Sigmoid colon (tissue), 7 donors: ENCODE data around the gene FREM1. TPM values are rescaled to one million over a fixed set of nuclear protein-coding genes. Genes with fewer than 3 reads are reported as not detected.

Source experiments
- DNase-seq: peaks from one replicate; pipeline ENCODE4 v3.0.0-alpha.2; 2019
- H3K27ac ChIP-seq, 4 donors: fragments of 200-600 bp; sonication (generic); one replicate each; pipeline ENCODE4 v1.5.1; 2016 to 2019; ENCODE audit warnings: mild to moderate bottlenecking in 1 of 4
- H3K27me3 ChIP-seq, 3 donors: fragments of 200-600 bp; sonication (generic); one replicate each; pipeline ENCODE4 v1.5.1; 2019; ENCODE audit warnings: mild to moderate bottlenecking in 1 of 3
- H3K36me3 ChIP-seq, 4 donors: fragments of 200-600 bp; sonication (generic); one replicate each; pipeline ENCODE4 v1.5.1; 2016 to 2019
- H3K4me1 ChIP-seq, 4 donors: fragments of 200-600 bp; sonication (generic); one replicate each; pipeline ENCODE4 v1.5.1; 2017 to 2019
- H3K4me3 ChIP-seq, 4 donors: fragments of 200-600 bp; sonication (generic); one replicate each; pipeline ENCODE4 v1.5.1; 2017 to 2019; ENCODE audit warnings: mild to moderate bottlenecking in 2 of 4, moderate library complexity in 1 of 4
- H3K9me3 ChIP-seq, 4 donors: fragments of 200-600 bp in 3 of 4; sonication (generic) in 3 of 4; one replicate each; pipeline versions ENCODE4 v1.5.1 to v1.6.1; 2013 to 2019
- CTCF ChIP-seq, 4 experiments: fragments of 450-650 bp in 3 of 4; fragments of 200-600 bp in 1 of 4; IDR thresholded peaks; one replicate each; pipeline ENCODE4 v1.5.1; 2016 to 2019; ENCODE audit warnings: antibody characterized with exemption in 4 of 4, mild to moderate bottlenecking in 3 of 4, moderate library complexity in 2 of 4
- EP300 ChIP-seq, 4 donors: sonication (generic); formaldehyde crosslinking; IDR thresholded peaks; one replicate each; pipeline ENCODE4 v1.6.1; 2017; ENCODE audit warnings: antibody characterized with exemption in 4 of 4
- POLR2A ChIP-seq, 2 donors: fragments of 450-650 bp; IDR thresholded peaks; one replicate each; pipeline ENCODE4 v1.6.1; 2016; ENCODE audit warnings: antibody characterized with exemption in 2 of 2, mild to moderate bottlenecking in 2 of 2, moderate library complexity in 2 of 2
- POLR2AphosphoS5 ChIP-seq, 4 donors: sonication (generic); formaldehyde crosslinking; IDR thresholded peaks; one replicate each; pipeline ENCODE4 v1.6.1; 2017; ENCODE audit warnings: antibody characterized with exemption in 4 of 4
- WGBS, 2 donors: extraction: QIAGEN DNeasy Blood & Tissue Kit; methylation state at CpG; one replicate each; pipeline ENCODE4 v1.1.7; 2013; 5-methylcytosine and 5-hydroxymethylcytosine counted together
- intact Hi-C: fragments of 100-400 bp; cut with DNase I; formaldehyde crosslinking; loops from one replicate; pipeline ENCODE4 v1.15.1; 2023
- polyA plus RNA-seq, 3 donors: library from polyadenylated mRNA; stranded (reverse); fragments of 200-250 nt; gene quantifications; one replicate each; pipeline ENCODE4 v1.2.3, GENCODE V29; 2013
- total RNA-seq, 4 donors: library from RNA; depleted of rRNA; stranded (reverse); fragments of >200 nt; gene quantifications; one replicate each; pipeline ENCODE4 v1.1.0, GENCODE V29; 2016
- donor health status: healthy with polysubstance abuse.
- donor health status: Bipolar disorder and iron deficiency.
- donor health status: healthy.

FREM1 gene
- total and polyA plus RNA-seq, 7 donors: 0.96 to 45.1 (median 11.4) TPM; not detected in 1

- peaks cover 0 to 3% (median 0%) of the 10 kb centered on the region in 4 donors for H3K36me3 ChIP-seq
- H3K9me3 ChIP-seq: no peaks in the 10 kb centered on the region
- no peaks in the 10 kb centered on the region for H3K4me1 ChIP-seq
- TF ChIP-seq EP300 (IDR thresholded peaks at IDR 0.05) (no peak), POLR2A (IDR thresholded peaks at IDR 0.05) (no peak), POLR2AphosphoS5 (IDR thresholded peaks at IDR 0.05) (no peak), CTCF (IDR thresholded peaks at IDR 0.05) (peak; percentile 26 to 83 (median 58))
- intact Hi-C loops: loop anchor here (5.0 to 10.0 kb wide), 2 partner anchors 151 to 366 kb away; no protein-coding TSS in a partner anchor
- DNase-seq: no peak
- H3K27ac ChIP-seq: no peak overlapping the region
- WGBS, 2 donors: 18 to 38% methylated on average over 8 of the region's 8 CpGs
- no peak overlapping the region for H3K4me3 ChIP-seq
- H3K27me3 ChIP-seq: no peaks in the 10 kb centered on the region
Observed at GRCh38 chr9:14768405-14769229, 141.6 kb downstream of the FREM1 start.

GRCh38 chr9:14766299-14766698, 143.9 kb downstream of the FREM1 start:
- Histone ChIP-seq H3K27me3 (no peaks in the 10 kb centered on the region), H3K36me3 (peaks cover 0 to 3% (median 0%) of the 10 kb centered on the region in 4 donors), H3K4me1 (no peaks in the 10 kb centered on the region), H3K9me3 (no peaks in the 10 kb centered on the region), H3K4me3 (no peak overlapping the region), H3K27ac (no peak overlapping the region)
- no peak for TF ChIP-seq CTCF (IDR thresholded peaks at IDR 0.05)
- no peak for TF ChIP-seq POLR2AphosphoS5 (IDR thresholded peaks at IDR 0.05)
- no peak for TF ChIP-seq POLR2A (IDR thresholded peaks at IDR 0.05)
- no peak for TF ChIP-seq EP300 (IDR thresholded peaks at IDR 0.05)
- DNase-seq: no peak
- 91 to 94% methylated on average over 6 of the region's 6 CpGs for WGBS, 2 donors
- intact Hi-C loops: loop anchor here (5.0 to 10.0 kb wide), 2 partner anchors 149 to 369 kb away; no protein-coding TSS in a partner anchor

GRCh38 chr9:14761584-14761983, 148.6 kb downstream of the FREM1 start:
- H3K4me1 ChIP-seq: no peaks in the 10 kb centered on the region
- no peaks in the 10 kb centered on the region for H3K9me3 ChIP-seq
- no peak overlapping the region for H3K4me3 ChIP-seq
- DNase-seq: no peak
- no peaks in the 10 kb centered on the region for H3K27me3 ChIP-seq
- no peak overlapping the region for H3K27ac ChIP-seq
- H3K36me3 ChIP-seq: peaks cover 0 to 8% (median 0%) of the 10 kb centered on the region in 4 donors
- TF ChIP-seq POLR2AphosphoS5 (IDR thresholded peaks at IDR 0.05) (no peak), EP300 (IDR thresholded peaks at IDR 0.05) (no peak), CTCF (IDR thresholded peaks at IDR 0.05) (no peak), POLR2A (IDR thresholded peaks at IDR 0.05) (no peak)
- intact Hi-C loops: loop anchor here (10.0 kb wide), 1 partner anchor 373 kb away; no protein-coding TSS in a partner anchor
- WGBS, 2 donors: 82 to 91% methylated on average over 2 of the region's 2 CpGs

GRCh38 chr9:14760060-14760459, 150.2 kb downstream of the FREM1 start:
- H3K36me3 ChIP-seq: peaks cover 0 to 6% (median 0%) of the 10 kb centered on the region in 4 donors
- no peak overlapping the region for H3K4me3 ChIP-seq
- WGBS, 2 donors: 0% methylated on average over 1 of the region's 1 CpG
- intact Hi-C loops: loop anchor here (10.0 kb wide), 1 partner anchor 375 kb away; no protein-coding TSS in a partner anchor
- no peak for DNase-seq
- no peaks in the 10 kb centered on the region for H3K4me1 ChIP-seq
- H3K27me3 ChIP-seq: no peaks in the 10 kb centered on the region
- TF ChIP-seq EP300 (IDR thresholded peaks at IDR 0.05) (no peak), POLR2AphosphoS5 (IDR thresholded peaks at IDR 0.05) (no peak), CTCF (IDR thresholded peaks at IDR 0.05) (no peak), POLR2A (IDR thresholded peaks at IDR 0.05) (no peak)
- H3K9me3 ChIP-seq: no peaks in the 10 kb centered on the region
- H3K27ac ChIP-seq: no peak overlapping the region
